Astrocyte (in vitro differentiated cells and primary cell): ENCODE measurements around the gene LCN2. TPM values are rescaled to one million over a fixed set of nuclear protein-coding genes. Genes with fewer than 3 reads are reported as not detected.

ENCODE experiments used
- DNase-seq: peaks from one replicate; pipeline ENCODE4 v3.0.0-alpha.2; 2010; ENCODE audit warnings: low read depth
- FAIRE-seq: peaks from 2 replicates; lab custom pipeline; 2011; peaks lifted over from hg19 to GRCh38; lab: Jason Lieb, UNC
- H2AFZ ChIP-seq: 2 replicates; pipeline ENCODE4 v1.6.0; 2012; ENCODE audit warnings: low read depth, low read length, inconsistent platforms
- H3K27ac ChIP-seq: 2 replicates; pipeline ENCODE4 v1.5.1; 2011; ENCODE audit warnings: low read depth, low read length, inconsistent platforms
- H3K27me3 ChIP-seq: 2 replicates; pipeline ENCODE4 v1.6.0; 2011; ENCODE audit warnings: low read length, inconsistent platforms; ENCODE audit not compliant: insufficient read depth
- H3K36me3 ChIP-seq: 2 replicates; pipeline ENCODE4 v1.5.1; 2011; ENCODE audit warnings: low read length, inconsistent platforms; ENCODE audit not compliant: insufficient read depth
- H3K4me1 ChIP-seq: 2 replicates; pipeline ENCODE4 v1.5.1; 2011; ENCODE audit warnings: low read length, inconsistent platforms; ENCODE audit not compliant: insufficient read depth
- H3K4me2 ChIP-seq: 2 replicates; pipeline ENCODE4 v1.6.0; 2012; ENCODE audit warnings: low read length, inconsistent platforms
- H3K4me3 ChIP-seq: 2 replicates; pipeline ENCODE4 v1.5.1; 2011; ENCODE audit warnings: low read depth, mild to moderate bottlenecking, low read length, inconsistent platforms; ENCODE audit not compliant: insufficient read depth
- H3K79me2 ChIP-seq: 2 replicates; pipeline ENCODE4 v1.6.0; 2012; ENCODE audit warnings: mild to moderate bottlenecking, low read length, inconsistent platforms; ENCODE audit not compliant: insufficient read depth
- H3K9ac ChIP-seq: 2 replicates; pipeline ENCODE4 v1.6.0; 2012; ENCODE audit warnings: mild to moderate bottlenecking, low read length, inconsistent platforms
- H3K9me3 ChIP-seq: 2 replicates; pipeline ENCODE4 v1.5.1; 2012; ENCODE audit warnings: low read depth, mild to moderate bottlenecking, low read length, inconsistent platforms; ENCODE audit not compliant: insufficient read depth
- H4K20me1 ChIP-seq: 2 replicates; pipeline ENCODE4 v1.6.0; 2012; ENCODE audit warnings: low read length, inconsistent platforms; ENCODE audit not compliant: insufficient read depth
- H3K27ac Mint-ChIP-seq: one replicate; pipeline ENCODE4 v1.8.0; 2021; ENCODE audit warnings: mild to moderate bottlenecking, mixed read lengths; ENCODE audit not compliant: unreplicated experiment
- H3K27me3 Mint-ChIP-seq: one replicate; pipeline ENCODE4 v1.8.0; 2021; ENCODE audit warnings: low read depth, mixed read lengths; ENCODE audit not compliant: unreplicated experiment
- H3K36me3 Mint-ChIP-seq: one replicate; pipeline ENCODE4 v1.8.0; 2021; ENCODE audit warnings: low read depth, mixed read lengths; ENCODE audit not compliant: unreplicated experiment
- H3K4me1 Mint-ChIP-seq: one replicate; pipeline ENCODE4 v1.8.0; 2021; ENCODE audit warnings: low read depth, mixed read lengths; ENCODE audit not compliant: unreplicated experiment
- H3K4me3 Mint-ChIP-seq: one replicate; pipeline ENCODE4 v1.8.0; 2021; ENCODE audit warnings: mild to moderate bottlenecking, moderate library complexity, mixed read lengths; ENCODE audit not compliant: unreplicated experiment
- H3K9me3 Mint-ChIP-seq: one replicate; pipeline ENCODE4 v1.8.0; 2021; ENCODE audit warnings: mild to moderate bottlenecking, mixed read lengths; ENCODE audit not compliant: unreplicated experiment
- CTCF ChIP-seq: IDR thresholded peaks from 2 replicates; pipeline ENCODE4 v1.5.1; 2011; ENCODE audit warnings: low read depth, mild to moderate bottlenecking, inconsistent platforms, low read length, moderate library complexity; ENCODE audit not compliant: insufficient read depth
- EZH2 ChIP-seq: IDR thresholded peaks from 2 replicates; pipeline ENCODE4 v1.6.1; 2012; ENCODE audit warnings: mild to moderate bottlenecking, low read length, inconsistent platforms; ENCODE audit not compliant: insufficient read depth
- total RNA-seq: library from RNA; stranded (reverse); gene quantifications from 2 replicates; pipeline ENCODE4 v1.2.1, GENCODE V29; 2021

LCN2 gene
- total RNA-seq, 1 donor from 2014 or later: not detected

GRCh38 chr9:128185979-128186965, 37.0 kb downstream of the LCN2 start:
- no peak overlapping the region for H3K9ac ChIP-seq

GRCh38 chr9:128187361-128187760, 38.1 kb downstream of the LCN2 start:
- H3K4me1 Mint-ChIP-seq: peaks cover 8% of the 10 kb centered on the region
- no peak for DNase-seq
- peaks cover 20% of the 10 kb centered on the region for H3K36me3 Mint-ChIP-seq

More at GRCh38 chr9:128185979-128186965, 37.0 kb downstream of the LCN2 start:
- Histone ChIP-seq H3K79me2 (peaks cover 26% of the 10 kb centered on the region), H3K27me3 (no peaks in the 10 kb centered on the region), H3K4me1 (peaks cover 11% of the 10 kb centered on the region), H3K9me3 (no peaks in the 10 kb centered on the region), H2AFZ (no peak overlapping the region), H3K4me2 (no peak overlapping the region), H4K20me1 (peaks cover 35% of the 10 kb centered on the region), H3K27ac (no peak overlapping the region), H3K36me3 (peaks cover 14% of the 10 kb centered on the region), H3K4me3 (no peak overlapping the region)
- TF ChIP-seq EZH2 (no peak), CTCF (no peak)
- no peak for DNase-seq
- peaks cover 8% of the 10 kb centered on the region for H3K4me1 Mint-ChIP-seq
- no peak overlapping the region for H3K4me3 Mint-ChIP-seq
- no peak for FAIRE-seq
- H3K27me3 Mint-ChIP-seq: no peaks in the 10 kb centered on the region
- peaks cover 23% of the 10 kb centered on the region for H3K36me3 Mint-ChIP-seq
- no peak overlapping the region for H3K27ac Mint-ChIP-seq
- no peaks in the 10 kb centered on the region for H3K9me3 Mint-ChIP-seq

More at GRCh38 chr9:128187361-128187760, 38.1 kb downstream of the LCN2 start:
- Histone ChIP-seq H4K20me1 (peaks cover 34% of the 10 kb centered on the region), H3K9me3 (no peaks in the 10 kb centered on the region), H3K79me2 (peaks cover 26% of the 10 kb centered on the region), H3K36me3 (peaks cover 14% of the 10 kb centered on the region), H3K27ac (no peak overlapping the region), H3K9ac (no peak overlapping the region), H3K4me2 (no peak overlapping the region), H3K4me3 (no peak overlapping the region), H3K27me3 (no peaks in the 10 kb centered on the region), H3K4me1 (peaks cover 11% of the 10 kb centered on the region), H2AFZ (no peak overlapping the region)
- TF ChIP-seq EZH2: no peak
- TF ChIP-seq CTCF: no peak
- no peaks in the 10 kb centered on the region for H3K27me3 Mint-ChIP-seq
- H3K4me3 Mint-ChIP-seq: no peak overlapping the region
- no peak for FAIRE-seq
- no peaks in the 10 kb centered on the region for H3K9me3 Mint-ChIP-seq
- H3K27ac Mint-ChIP-seq: no peak overlapping the region
